ENCODE data around the gene GGCX.

GRCh38 chr2:85524336-85524908 lies 36.9 kb downstream of the GGCX start:
- no peak for TF ChIP-seq CTCF (IDR thresholded peaks at IDR 0.05; ENCODE audit: borderline replicate concordance, extremely low read depth, low read length, poor library complexity, severe bottlenecking)
- no peak for TF ChIP-seq EZH2 (IDR thresholded peaks at IDR 0.05; ENCODE audit: borderline replicate concordance, low read depth, low read length, severe bottlenecking)
